Endothelial cell of umbilical vein (primary cell): Measurements from ENCODE around the gene PTPRQ.

Experiments used
- CTCF ChIP-seq, 2 donors: IDR thresholded peaks; 1 replicate in 1 of 2; 2 replicates in 1 of 2; pipeline ENCODE4 v1.5.1; 2011; ENCODE audit warnings: low read length in 2 of 2, mild to moderate bottlenecking in 2 of 2, moderate library complexity in 2 of 2, control low read depth in 1 of 2, inconsistent platforms in 1 of 2, low read depth in 1 of 2; ENCODE audit not compliant: insufficient read depth in 1 of 2; ENCODE audit errors: extremely low read depth in 1 of 2
- POLR2A ChIP-seq: IDR thresholded peaks from 2 replicates; pipeline ENCODE4 v1.6.1; 2012; ENCODE audit warnings: low read depth, mild to moderate bottlenecking, control low read depth, low read length
- POLR2AphosphoS5 ChIP-seq: IDR thresholded peaks from 2 replicates; pipeline ENCODE4 v1.6.1; 2012; ENCODE audit warnings: low read depth, mild to moderate bottlenecking, control low read depth, low read length, moderate library complexity; ENCODE audit not compliant: insufficient read depth

GRCh38 chr12:80567401-80567800 lies 123.4 kb downstream of the PTPRQ start:
- TF ChIP-seq POLR2A (no peak), POLR2AphosphoS5 (no peak), CTCF (IDR thresholded peaks at IDR 0.05; ENCODE audit: extremely low read depth in 1 of 2, insufficient read depth in 1 of 2, low read depth in 1 of 2, low read length in 2 of 2) (no peak)
